Small intestine (tissue), 7 donors: ENCODE results near the gene MYL4. TPM values are rescaled to one million over a fixed set of nuclear protein-coding genes. Genes with fewer than 3 reads are reported as not detected.
A peak's percentile ranks its signal among the peaks of the same experiment; 100 is the strongest.
"Not testable (repeated sequence)": the region's sequence is repeated elsewhere in the genome, so short reads cannot be mapped to it uniquely, and the experiment has no call there.

Source experiments
- DNase-seq, 2 donors: peaks; one replicate each; pipeline versions ENCODE4 v3.0.0 to v3.0.0-alpha.2; 2013
- FAIRE-seq: peaks from 2 replicates; lab custom pipeline; 2012; peaks lifted over from hg19 to GRCh38; lab: Jason Lieb, UNC
- H3K27ac ChIP-seq, 3 donors: one replicate each; pipeline ENCODE4 v1.5.1; 2013; ENCODE audit warnings: low read length in 2 of 3, mild to moderate bottlenecking in 2 of 3, control low read depth in 1 of 3, inconsistent platforms in 1 of 3, low read depth in 1 of 3, moderate library complexity in 1 of 3
- H3K27me3 ChIP-seq, 3 donors: one replicate each; pipeline ENCODE4 v1.6.1; 2013; ENCODE audit warnings: low read length in 3 of 3, inconsistent platforms in 1 of 3; ENCODE audit not compliant: control insufficient read depth in 3 of 3, insufficient read depth in 3 of 3
- H3K36me3 ChIP-seq, 3 donors: one replicate each; pipeline ENCODE4 v1.6.1; 2013; ENCODE audit warnings: low read length in 3 of 3, inconsistent platforms in 1 of 3, low read depth in 1 of 3, mild to moderate bottlenecking in 1 of 3, moderate library complexity in 1 of 3; ENCODE audit not compliant: control insufficient read depth in 3 of 3, insufficient read depth in 2 of 3
- H3K4me1 ChIP-seq, 3 donors: one replicate each; pipeline ENCODE4 v1.6.1; 2013; ENCODE audit warnings: low read length in 2 of 3, inconsistent platforms in 1 of 3, low read depth in 1 of 3, mild to moderate bottlenecking in 1 of 3, moderate library complexity in 1 of 3; ENCODE audit not compliant: control insufficient read depth in 3 of 3, insufficient read depth in 2 of 3
- H3K4me3 ChIP-seq, 3 donors: one replicate each; pipeline ENCODE4 v1.5.1; 2013; ENCODE audit warnings: low read length in 3 of 3, control low read depth in 1 of 3, inconsistent platforms in 1 of 3, low read depth in 1 of 3, mild to moderate bottlenecking in 1 of 3, moderate library complexity in 1 of 3
- H3K9me3 ChIP-seq, 2 donors: one replicate each; pipeline ENCODE4 v1.6.1; 2013; ENCODE audit warnings: low read depth in 1 of 2, low read length in 1 of 2; ENCODE audit not compliant: control insufficient read depth in 2 of 2, insufficient read depth in 1 of 2
- WGBS, 3 donors: extraction: QIAGEN DNeasy Blood & Tissue Kit; methylation state at CpG; one replicate each; pipeline ENCODE4 v1.1.7; 2013; 5-methylcytosine and 5-hydroxymethylcytosine counted together
- polyA plus RNA-seq, 4 donors: library from polyadenylated mRNA; stranded (reverse) in 3 of 4; unstranded in 1 of 4; fragments of 200-250 nt in 3 of 4; fragments of 120-200 nt in 1 of 4; gene quantifications; one replicate each; pipeline versions ENCODE4 v1.2.1 to v1.2.3, GENCODE V29; 2013
- donor health status: healthy with polysubstance abuse.
- donor health status: control.
- donor health status: control.
- donor health status: Bipolar disorder and iron deficiency.
- donor health status: healthy.

MYL4 gene
- polyA plus RNA-seq, 4 donors: 0.31 to 5.5 TPM; not detected in 2

DNA sequence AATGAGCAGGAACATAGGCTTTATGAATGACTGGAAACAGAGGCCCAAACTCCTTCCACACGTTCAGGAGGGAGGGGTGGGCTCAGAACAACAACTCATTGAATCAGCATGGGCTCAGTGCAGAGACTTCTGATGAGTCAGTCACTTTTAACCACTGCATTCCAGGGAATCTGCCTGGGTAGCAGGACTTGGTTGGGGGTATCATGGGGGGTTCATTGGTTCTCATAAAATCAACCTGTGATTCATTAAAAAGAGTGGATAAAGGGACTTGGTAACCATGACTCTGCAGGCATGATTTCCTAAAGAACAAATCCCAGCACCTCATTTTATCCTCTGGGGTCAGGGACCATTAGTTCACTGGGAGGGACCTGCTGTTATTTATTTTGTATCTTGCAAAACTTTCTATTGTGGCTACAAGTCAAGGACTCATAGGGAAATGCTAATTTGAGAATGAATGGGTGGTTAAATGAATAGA is 58.2 kb downstream of the MYL4 start:
- 41 to 58% (median 57%) methylated on average over 1 of the region's 1 CpG for WGBS, 3 donors

DNA sequence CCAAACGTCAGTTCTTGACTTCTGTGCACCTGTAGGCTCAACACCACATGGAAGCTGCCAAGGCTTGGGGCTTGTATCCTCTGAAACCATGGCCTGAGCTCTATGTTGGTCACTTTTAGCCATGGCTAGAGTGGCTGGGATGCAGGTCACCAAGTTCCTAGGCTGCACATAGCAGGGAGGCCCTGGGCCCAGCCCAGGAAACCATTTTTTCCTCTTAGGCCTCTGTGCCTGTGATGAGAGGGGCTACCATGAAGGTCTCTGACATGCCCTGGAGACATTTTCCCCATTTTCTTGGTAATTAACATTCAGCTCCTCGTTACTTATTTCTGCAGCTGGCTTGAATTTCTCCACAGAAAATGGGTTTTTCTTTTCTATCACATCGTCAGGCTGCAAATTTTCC is 59.8 kb downstream of the MYL4 start:
- H3K27me3 ChIP-seq, H3K27ac ChIP-seq, DNase-seq, H3K4me3 ChIP-seq, H3K36me3 ChIP-seq, FAIRE-seq: not testable (repeated sequence)
- 81 to 92% (median 85%) methylated on average over 3 of the region's 3 CpGs for WGBS, 3 donors
- Histone ChIP-seq H3K9me3 (peaks cover 0 to 13% of the 10 kb centered on the region in 2 donors), H3K4me1 (peaks cover 1 to 24% (median 7%) of the 10 kb centered on the region in 3 donors)

More for the DNA sequence above, 58.2 kb downstream of the MYL4 start:
- peaks cover 0 to 13% of the 10 kb centered on the region in 2 donors for H3K9me3 ChIP-seq
- no peak overlapping the region for H3K4me3 ChIP-seq
- H3K36me3 ChIP-seq: peaks cover 0 to 4% (median 0%) of the 10 kb centered on the region in 3 donors
- peak overlapping the region in 2 of 3 donors; percentile 55 to 58 for H3K27ac ChIP-seq
- DNase-seq (peak; percentile 16 to 30), FAIRE-seq (no peak)
- peaks cover 1 to 24% (median 7%) of the 10 kb centered on the region in 3 donors for H3K4me1 ChIP-seq
- no peaks in the 10 kb centered on the region for H3K27me3 ChIP-seq

DNA sequence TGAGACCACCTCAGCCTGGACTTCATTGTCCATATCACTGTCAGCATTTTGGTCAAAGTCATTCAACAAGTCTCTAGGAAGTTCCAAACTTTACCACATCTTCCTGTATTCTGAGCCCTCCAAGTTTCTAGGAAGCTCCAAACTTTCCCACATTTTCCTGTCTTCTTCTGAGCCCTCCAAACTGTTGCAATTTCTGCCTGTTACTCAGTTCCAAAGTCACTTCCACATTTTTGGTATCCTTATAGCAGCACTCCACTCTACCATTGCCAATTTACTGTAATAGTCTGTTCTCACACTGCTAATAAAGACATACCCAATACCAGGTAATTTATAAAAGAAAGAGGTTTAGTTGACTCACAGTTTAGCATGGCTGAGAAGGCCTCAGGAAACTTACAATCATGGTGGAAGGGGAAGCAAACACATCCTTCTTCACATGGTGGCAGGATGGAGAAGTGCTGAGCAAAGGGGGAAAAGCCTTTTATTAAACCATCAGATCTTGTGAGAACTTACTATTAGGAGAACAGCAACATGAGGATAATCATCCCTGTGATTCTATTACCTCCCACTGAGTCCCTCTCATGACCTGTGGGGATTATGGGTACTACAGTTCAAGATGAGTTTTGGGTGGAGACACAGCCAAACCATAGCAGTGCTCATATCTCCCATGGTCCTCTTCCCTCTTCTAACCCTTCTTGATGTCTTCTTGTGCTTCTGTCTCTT is 60.6 kb downstream of the MYL4 start:
- DNase-seq, FAIRE-seq, H3K4me3 ChIP-seq, H3K27me3 ChIP-seq, H3K36me3 ChIP-seq: not testable (repeated sequence)
- H3K27ac ChIP-seq: peak overlapping the region in 1 of 3 donors; percentile 17
- H3K4me1 ChIP-seq: peaks cover 1 to 24% (median 9%) of the 10 kb centered on the region in 3 donors
- peaks cover 0 to 13% of the 10 kb centered on the region in 2 donors for H3K9me3 ChIP-seq

DNA sequence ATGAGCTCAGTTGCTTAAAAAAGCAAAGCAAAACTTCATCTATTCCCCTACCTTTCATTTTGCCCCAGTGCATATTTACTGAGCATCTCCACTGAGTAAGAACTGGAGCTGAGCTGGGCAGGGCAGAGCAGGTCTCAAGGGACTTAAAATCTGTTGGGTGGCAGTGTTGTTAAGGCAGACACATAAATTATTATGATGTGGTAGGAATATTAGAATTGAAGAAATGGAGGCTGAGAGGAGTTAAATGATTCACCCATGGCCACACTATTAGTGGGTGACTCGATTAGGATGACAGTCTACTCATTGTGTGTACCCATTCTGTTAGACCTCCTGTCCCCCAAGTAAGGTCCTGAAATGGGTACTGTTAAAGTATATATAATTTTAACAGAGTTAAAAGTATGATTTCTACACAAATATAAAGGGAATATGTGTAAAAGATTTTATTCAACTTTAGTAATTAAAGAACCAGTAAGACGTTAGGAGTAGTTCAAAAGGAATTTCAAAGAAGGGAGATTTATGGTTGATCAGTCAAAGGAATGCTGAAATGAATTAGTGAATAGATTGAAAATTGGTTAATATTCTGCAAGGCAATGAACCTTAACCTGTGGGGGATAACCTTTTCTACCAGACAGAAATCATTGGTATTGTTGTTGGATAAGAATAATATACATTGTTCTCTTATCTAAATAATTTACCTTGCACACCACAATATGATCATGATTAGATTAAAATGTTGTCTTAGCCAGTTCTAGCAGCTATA is 62.0 kb downstream of the MYL4 start:
- no peak overlapping the region for H3K27ac ChIP-seq

DNA sequence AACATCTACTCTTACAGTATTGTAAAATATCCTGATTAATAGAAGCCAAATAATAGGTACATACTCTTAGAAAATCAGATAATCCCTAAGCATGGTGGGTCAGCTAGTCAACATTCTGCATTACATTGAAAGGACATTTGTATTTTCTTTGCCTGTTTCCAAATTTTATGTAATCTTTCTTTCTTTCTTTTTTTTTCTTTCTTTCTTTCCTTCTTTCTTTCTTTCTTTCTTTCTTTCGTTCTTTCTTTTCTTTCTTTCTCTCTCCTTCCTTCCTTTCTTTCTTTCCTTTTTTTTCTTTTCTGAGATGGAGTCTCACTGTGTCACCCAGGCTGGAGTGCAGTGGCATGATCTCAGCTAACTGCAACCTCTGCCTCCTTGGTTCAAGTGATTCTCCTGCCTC is 63.3 kb downstream of the MYL4 start:
- Histone ChIP-seq H3K27ac (no peak overlapping the region), H3K9me3 (peaks cover 0 to 10% of the 10 kb centered on the region in 2 donors), H3K36me3 (peaks cover 0 to 4% (median 0%) of the 10 kb centered on the region in 3 donors), H3K27me3 (no peaks in the 10 kb centered on the region), H3K4me3 (no peak overlapping the region), H3K4me1 (peaks cover 1 to 37% (median 17%) of the 10 kb centered on the region in 3 donors)
- 88 to 90% (median 90%) methylated on average over 1 of the region's 1 CpG for WGBS, 3 donors
- DNase-seq (no peak), FAIRE-seq (no peak)

More for the DNA sequence above, 62.0 kb downstream of the MYL4 start:
- no peak for FAIRE-seq
- no peak for DNase-seq
- Histone ChIP-seq H3K4me3 (no peak overlapping the region), H3K36me3 (peaks cover 0 to 4% (median 0%) of the 10 kb centered on the region in 3 donors), H3K9me3 (peaks cover 0 to 13% of the 10 kb centered on the region in 2 donors), H3K4me1 (peaks cover 1 to 36% (median 16%) of the 10 kb centered on the region in 3 donors), H3K27me3 (no peaks in the 10 kb centered on the region)
- WGBS, 3 donors: 71 to 84% (median 79%) methylated on average over 2 of the region's 2 CpGs

DNA sequence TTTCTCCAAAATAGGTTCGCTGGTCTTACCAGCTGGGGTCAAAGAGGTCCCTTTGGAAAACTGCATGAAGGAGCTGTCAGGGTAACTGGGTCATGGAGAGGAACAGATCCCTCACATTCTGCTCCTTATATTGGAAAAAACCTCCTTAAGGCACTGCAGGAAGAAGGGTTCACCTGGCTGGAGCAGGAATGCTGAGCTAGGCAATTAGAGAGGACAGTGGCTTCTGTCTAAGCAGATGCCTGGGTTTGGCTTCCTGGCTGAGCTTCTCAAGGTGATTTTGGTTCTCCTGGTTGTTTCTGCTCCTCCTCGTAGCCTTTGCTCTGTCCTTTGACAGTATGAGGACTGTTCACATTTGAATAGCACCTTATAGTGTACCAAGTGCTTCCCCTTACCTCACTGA is 64.1 kb downstream of the MYL4 start:
- peak overlapping the region in 1 of 3 donors; percentile 17 for H3K27ac ChIP-seq
- no peaks in the 10 kb centered on the region for H3K27me3 ChIP-seq
- WGBS, 3 donors: 87 to 91% (median 89%) methylated on average over 2 of the region's 2 CpGs
- DNase-seq: no peak
- H3K4me3 ChIP-seq: no peak overlapping the region
- no peak for FAIRE-seq
- peaks cover 0 to 10% of the 10 kb centered on the region in 2 donors for H3K9me3 ChIP-seq
- H3K36me3 ChIP-seq: peaks cover 0 to 4% (median 0%) of the 10 kb centered on the region in 3 donors
- H3K4me1 ChIP-seq: peaks cover 1 to 30% (median 18%) of the 10 kb centered on the region in 3 donors

Other genes with a start within 250 kb of the MYL4 start
- gene RPRML, start 230.1 kb upstream of the MYL4 start, polyA plus RNA-seq: under 1 TPM in 2 of 4 donors, not detected in 2; 0.10 to 0.51 TPM
- 10 to 100 TPM in 3 of 4 donors, 1 to 10 TPM in 1; 5.9 to 29.7 (median 19.5) TPM for gene CDC27, start 20.1 kb upstream of the MYL4 start, polyA plus RNA-seq
- 1 to 10 TPM in 2 of 4 donors, under 1 TPM in 2; 0.54 to 4.8 (median 2.2) TPM for gene ITGB3, start 44.5 kb downstream of the MYL4 start, polyA plus RNA-seq
- 1 to 10 TPM in 2 of 4 donors, under 1 TPM in 2; 0.54 to 9.0 (median 0.88) TPM for gene EFCAB13, start 114.6 kb downstream of the MYL4 start, polyA plus RNA-seq